SK-N-MC (cell line): ENCODE measurements around the gene MERTK.

ENCODE experiments used
- DNase-seq: peaks from one replicate; pipeline ENCODE4 v3.0.0-alpha.2; 2011; ENCODE audit warnings: low read depth, low spot score
- H3K27ac ChIP-seq: fragments of 200-600 bp; sonication (generic); 2 replicates; pipeline ENCODE4 v1.5.1; 2016; ENCODE audit warnings: mixed run types
- H3K36me3 ChIP-seq: fragments of 200-600 bp; sonication (generic); 2 replicates; pipeline ENCODE4 v1.6.1; 2017; ENCODE audit warnings: antibody characterized with exemption, low read length, mixed read lengths; ENCODE audit not compliant: insufficient read depth
- H3K4me3 ChIP-seq: fragments of 200-600 bp; sonication (generic); 2 replicates; pipeline ENCODE4 v1.5.1; 2016
- H3K9ac ChIP-seq: fragments of 200-600 bp; sonication (generic); 2 replicates; pipeline ENCODE4 v1.8.0; 2017; ENCODE audit warnings: mixed run types, mixed read lengths; ENCODE audit not compliant: insufficient read length
- H3K9me3 ChIP-seq: fragments of 200-600 bp; sonication (generic); 2 replicates; pipeline ENCODE4 v1.6.1; 2017; ENCODE audit warnings: low read depth, mild to moderate bottlenecking, antibody characterized with exemption, low read length, moderate library complexity, mixed read lengths
- EZH2 ChIP-seq: fragments of 200-600 bp; sonication (generic); IDR thresholded peaks from one replicate; pipeline ENCODE4 v1.6.1; 2017; ENCODE audit warnings: antibody characterized with exemption
- FOXP2 ChIP-seq: optimal IDR thresholded peaks from 2 replicates; pipeline ENCODE3; 2011; ENCODE audit warnings: mild to moderate bottlenecking, moderate library complexity; ENCODE audit not compliant: insufficient read depth; ENCODE audit errors: extremely low read length, control extremely low read depth
- POLR2AphosphoS5 ChIP-seq: IDR thresholded peaks from 2 replicates; pipeline ENCODE4 v1.6.1; 2012; ENCODE audit warnings: mild to moderate bottlenecking, low read depth, low read length, borderline replicate concordance

The MERTK gene

DNA sequence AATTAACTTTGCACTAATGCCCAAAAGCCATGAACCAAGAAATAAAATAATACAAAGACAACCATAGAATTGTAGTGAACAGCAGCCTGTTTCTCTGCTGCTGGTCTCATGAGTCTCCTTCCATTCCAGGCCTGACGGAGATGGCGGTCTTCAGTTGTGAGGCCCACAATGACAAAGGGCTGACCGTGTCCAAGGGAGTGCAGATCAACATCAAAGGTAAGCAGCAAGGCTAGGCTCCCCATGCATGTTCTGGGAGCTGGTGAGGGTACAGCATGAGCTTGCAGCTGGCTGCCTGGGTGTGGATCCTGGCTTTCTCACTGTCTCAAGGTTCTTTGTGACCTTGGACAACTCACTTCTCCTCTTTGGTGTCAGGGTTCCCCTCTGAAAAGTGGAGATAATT is 66.7 kb downstream of the MERTK start:
- no peak for DNase-seq
- Histone ChIP-seq H3K9me3 (no peaks in the 10 kb centered on the region), H3K4me3 (no peak overlapping the region), H3K9ac (no peak overlapping the region), H3K36me3 (no peaks in the 10 kb centered on the region), H3K27ac (no peak overlapping the region)
- TF ChIP-seq FOXP2 (no peak), POLR2AphosphoS5 (no peak), EZH2 (no peak)

- no peak for TF ChIP-seq EZH2
- TF ChIP-seq POLR2AphosphoS5 = no peak
- TF ChIP-seq FOXP2 = no peak
- Histone ChIP-seq H3K4me3 (no peak overlapping the region), H3K36me3 (no peaks in the 10 kb centered on the region), H3K9ac (no peak overlapping the region), H3K9me3 (no peaks in the 10 kb centered on the region), H3K27ac (no peak overlapping the region)
- no peak for DNase-seq
Measured at GRCh38 chr2:111966241-111966640, 67.8 kb downstream of the MERTK start.

DNA sequence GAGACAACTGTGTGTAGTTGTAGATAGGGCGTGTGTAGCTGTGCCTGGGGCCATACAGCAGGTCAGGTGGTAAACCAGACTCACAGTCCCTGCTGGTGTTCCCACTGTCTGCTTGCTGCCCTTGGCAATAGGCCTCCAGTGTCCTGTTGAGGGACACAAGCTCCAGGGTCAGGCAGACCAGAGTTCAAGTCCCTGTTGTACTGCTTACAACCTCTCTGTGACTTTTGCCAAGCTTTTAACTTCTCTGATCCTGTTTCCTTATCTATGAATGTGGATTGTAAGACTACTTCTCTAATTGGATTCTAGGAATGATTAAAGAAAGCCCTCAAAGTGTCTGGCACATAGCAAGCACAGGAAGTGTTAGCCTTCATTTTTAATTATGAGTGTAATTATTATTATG is 68.6 kb downstream of the MERTK start:
- Histone ChIP-seq H3K36me3 (no peaks in the 10 kb centered on the region), H3K4me3 (no peak overlapping the region), H3K9me3 (no peaks in the 10 kb centered on the region), H3K27ac (no peak overlapping the region), H3K9ac (no peak overlapping the region)
- no peak for TF ChIP-seq POLR2AphosphoS5
- no peak for TF ChIP-seq EZH2
- no peak for TF ChIP-seq FOXP2
- DNase-seq = no peak

GRCh38 chr2:111970453-111970852 is 72.0 kb downstream of the MERTK start:
- Histone ChIP-seq H3K9me3 (no peaks in the 10 kb centered on the region), H3K36me3 (no peaks in the 10 kb centered on the region), H3K9ac (no peak overlapping the region), H3K27ac (no peak overlapping the region), H3K4me3 (no peak overlapping the region)
- TF ChIP-seq POLR2AphosphoS5 (no peak), FOXP2 (no peak), EZH2 (no peak)
- DNase-seq = no peak

GRCh38 chr2:111972955-111973565 is 74.7 kb downstream of the MERTK start:
- TF ChIP-seq FOXP2 = no peak
- no peak for TF ChIP-seq EZH2
- no peak for TF ChIP-seq POLR2AphosphoS5
- DNase-seq = no peak
- no peak overlapping the region for H3K27ac ChIP-seq

GRCh38 chr2:111973701-111974100 is 75.3 kb downstream of the MERTK start:
- H3K36me3 ChIP-seq = no peaks in the 10 kb centered on the region
- H3K4me3 ChIP-seq = no peak overlapping the region
- no peak overlapping the region for H3K9ac ChIP-seq
- no peaks in the 10 kb centered on the region for H3K9me3 ChIP-seq
- TF ChIP-seq POLR2AphosphoS5 (no peak), EZH2 (no peak), FOXP2 (no peak)
- no peak overlapping the region for H3K27ac ChIP-seq
- no peak for DNase-seq

More at GRCh38 chr2:111972955-111973565, 74.7 kb downstream of the MERTK start:
- H3K36me3 ChIP-seq = no peaks in the 10 kb centered on the region
- H3K4me3 ChIP-seq = no peak overlapping the region
- no peak overlapping the region for H3K9ac ChIP-seq
- H3K9me3 ChIP-seq = no peaks in the 10 kb centered on the region

DNA sequence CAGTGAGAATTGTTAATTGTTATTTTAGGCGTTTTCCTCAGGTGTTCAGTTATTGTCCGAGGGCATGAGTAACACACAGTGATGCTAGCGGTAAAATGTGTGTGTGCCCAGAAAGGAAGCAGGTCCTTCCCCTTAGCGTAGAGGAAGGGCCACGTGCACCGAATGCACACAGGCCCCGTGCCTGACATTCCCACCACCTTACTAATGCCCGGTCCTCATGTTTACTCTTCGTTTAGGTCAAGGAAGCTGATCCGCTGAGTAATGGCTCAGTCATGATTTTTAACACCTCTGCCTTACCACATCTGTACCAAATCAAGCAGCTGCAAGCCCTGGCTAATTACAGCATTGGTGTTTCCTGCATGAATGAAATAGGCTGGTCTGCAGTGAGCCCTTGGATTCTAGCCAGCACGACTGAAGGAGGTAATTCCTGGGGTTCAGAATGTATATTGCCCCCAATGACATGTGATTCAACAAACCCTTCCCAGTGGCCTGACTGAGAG is 76.7 kb downstream of the MERTK start:
- DNase-seq = no peak
- no peaks in the 10 kb centered on the region for H3K9me3 ChIP-seq
- no peaks in the 10 kb centered on the region for H3K36me3 ChIP-seq
- no peak overlapping the region for H3K4me3 ChIP-seq
- TF ChIP-seq FOXP2 (no peak), EZH2 (no peak), POLR2AphosphoS5 (no peak)
- no peak overlapping the region for H3K27ac ChIP-seq
- H3K9ac ChIP-seq = no peak overlapping the region

DNA sequence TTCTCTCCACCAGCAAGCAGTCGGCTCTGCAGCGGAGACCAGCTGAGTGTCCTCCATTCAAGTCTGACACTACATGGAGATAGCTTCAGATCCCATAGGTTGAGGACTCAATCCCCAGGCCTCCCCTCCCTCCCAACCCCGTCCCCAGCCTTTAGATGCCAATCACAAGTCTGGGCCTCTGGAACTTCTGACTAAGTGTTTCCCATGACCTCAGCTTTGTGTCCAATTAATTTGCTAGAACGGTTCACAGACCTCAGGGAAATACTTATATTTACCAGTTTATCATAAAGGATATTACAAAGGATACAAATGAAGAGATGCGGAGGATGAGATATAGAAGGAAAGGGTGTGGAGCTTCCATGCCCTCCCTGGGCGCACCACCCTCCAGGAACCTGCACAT is 77.4 kb downstream of the MERTK start:
- H3K9me3 ChIP-seq = no peaks in the 10 kb centered on the region
- H3K27ac ChIP-seq = no peak overlapping the region

DNA sequence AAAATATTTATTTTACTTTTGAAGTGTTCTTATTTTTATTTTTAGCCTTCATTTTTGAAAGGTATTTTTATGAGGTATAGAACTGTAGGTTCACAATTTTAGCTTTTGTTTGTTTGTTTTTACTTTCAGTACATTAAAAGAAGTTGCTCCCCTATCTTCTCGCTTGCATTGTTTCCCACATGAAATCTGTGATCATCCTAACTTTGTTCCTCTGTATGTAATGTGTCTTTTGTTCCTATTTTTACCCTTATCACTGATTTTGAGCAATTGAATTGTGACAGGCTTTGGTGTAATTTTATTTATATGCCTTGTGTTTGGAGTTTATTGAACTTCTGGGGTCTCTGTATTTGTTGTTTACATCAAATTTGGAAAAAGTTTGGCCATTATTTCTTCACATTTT is 78.8 kb downstream of the MERTK start:
- Histone ChIP-seq H3K36me3 (no peaks in the 10 kb centered on the region), H3K27ac (no peak overlapping the region), H3K4me3 (no peak overlapping the region), H3K9me3 (no peaks in the 10 kb centered on the region), H3K9ac (no peak overlapping the region)
- TF ChIP-seq FOXP2 (no peak), POLR2AphosphoS5 (no peak), EZH2 (no peak)
- DNase-seq = no peak

More for the DNA sequence above, 77.4 kb downstream of the MERTK start:
- no peak for DNase-seq
- no peak overlapping the region for H3K4me3 ChIP-seq
- TF ChIP-seq EZH2 (no peak), POLR2AphosphoS5 (no peak), FOXP2 (no peak)
- no peaks in the 10 kb centered on the region for H3K36me3 ChIP-seq
- no peak overlapping the region for H3K9ac ChIP-seq
